ENCODE measurements around the gene DCBLD2.
A peak's percentile ranks its signal among the peaks of the same experiment; 100 is the strongest.
"Not testable (repeated sequence)": the region's sequence is repeated elsewhere in the genome, so short reads cannot be mapped to it uniquely, and the experiment has no call there.

DCBLD2 gene

DNA sequence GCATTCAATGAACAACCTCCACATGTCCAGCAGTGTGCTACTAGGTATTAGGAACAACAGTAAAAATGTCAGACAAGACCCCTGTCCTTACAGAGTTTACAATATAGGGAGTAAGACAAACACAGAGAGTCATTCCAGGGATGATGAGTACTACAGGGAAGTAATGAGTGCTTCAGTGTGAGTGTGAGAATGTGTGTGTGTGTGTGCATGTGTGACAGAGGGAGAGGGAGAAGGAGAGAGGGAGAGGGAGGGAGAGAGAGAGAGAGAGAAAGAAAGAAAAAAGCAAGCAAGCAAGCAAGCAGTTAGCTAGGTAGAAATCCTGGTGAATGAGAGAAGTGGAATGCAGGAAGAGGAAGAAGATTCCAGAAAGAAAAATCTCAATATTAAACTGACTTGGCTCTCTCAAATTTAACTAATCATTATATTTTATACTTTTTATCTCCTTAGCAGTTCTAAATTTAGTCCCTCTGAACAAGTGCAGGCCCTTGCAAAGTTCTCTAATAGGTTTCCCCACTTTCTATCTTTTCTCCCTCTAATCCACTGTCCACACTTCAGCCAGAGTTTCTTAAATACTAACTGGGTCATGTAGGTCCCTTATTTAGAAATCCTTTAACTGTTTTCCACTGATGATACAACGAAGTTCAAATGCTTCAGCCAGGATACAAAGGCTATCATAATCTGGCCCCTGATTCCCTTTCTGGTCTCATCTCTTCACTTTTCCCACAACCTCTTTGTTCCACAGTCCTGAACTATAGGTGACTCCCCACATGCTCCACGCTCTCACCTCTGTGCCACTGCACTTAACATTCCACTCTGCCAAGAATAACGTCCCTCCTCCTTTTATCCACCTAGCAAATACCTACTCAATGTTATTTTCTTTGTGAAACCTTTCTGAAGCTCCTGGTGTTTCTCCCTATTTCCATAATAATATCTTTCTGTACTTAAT is 10.3 kb downstream of the DCBLD2 start:
- no peak for DNase-seq (ENCODE audit: low spot score)

DNA sequence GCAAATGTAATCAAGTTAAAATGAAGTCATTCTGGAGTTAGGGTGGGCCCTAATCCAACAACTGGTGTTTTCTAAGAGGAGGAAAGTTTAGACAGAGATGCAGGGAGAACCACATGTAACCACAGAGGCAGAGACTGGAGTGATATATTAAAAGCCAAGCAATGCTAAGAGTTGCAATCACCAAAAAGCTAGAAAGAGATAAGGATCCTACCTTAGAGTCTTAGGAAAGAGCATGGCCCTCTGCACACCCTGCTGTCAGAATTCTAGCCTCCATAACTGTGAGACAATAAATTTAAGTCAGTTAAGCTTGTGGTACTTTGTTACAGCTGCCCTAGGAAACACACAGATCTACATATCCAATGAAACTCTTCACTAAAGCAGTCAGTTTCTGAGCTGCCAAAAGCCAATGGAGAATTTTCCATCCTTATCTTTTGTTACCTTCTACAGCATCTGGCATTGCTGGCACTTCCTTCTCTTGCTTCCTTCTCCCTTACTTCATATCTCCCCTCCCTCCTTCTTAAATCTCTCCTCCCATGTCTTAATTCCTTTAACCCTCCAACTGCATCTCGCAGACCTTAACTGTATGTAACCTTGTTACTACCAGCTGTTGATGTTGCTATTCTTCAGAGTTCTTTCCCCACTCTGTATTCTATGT is 11.2 kb downstream of the DCBLD2 start:
- no peak for DNase-seq (ENCODE audit: low spot score)

DNA sequence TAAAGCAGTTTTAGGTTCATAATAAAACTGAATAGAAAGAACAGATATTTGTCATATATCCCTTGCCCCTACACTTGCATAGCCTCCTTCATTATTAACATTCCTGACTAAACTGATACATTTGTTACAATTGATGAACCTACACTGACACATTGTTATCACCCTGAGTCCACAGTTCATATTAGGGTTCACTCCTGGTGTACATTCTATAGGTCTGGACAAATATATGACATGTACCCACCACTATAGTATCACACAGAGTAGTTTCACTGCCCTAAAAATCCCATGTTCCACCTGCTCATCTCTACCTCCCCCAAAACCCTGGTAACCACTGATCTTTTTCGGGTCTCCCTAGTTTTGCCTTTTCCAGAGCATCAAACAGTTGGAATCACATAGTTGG is 13.8 kb downstream of the DCBLD2 start:
- DNase-seq (ENCODE audit: low spot score) = no peak

DNA sequence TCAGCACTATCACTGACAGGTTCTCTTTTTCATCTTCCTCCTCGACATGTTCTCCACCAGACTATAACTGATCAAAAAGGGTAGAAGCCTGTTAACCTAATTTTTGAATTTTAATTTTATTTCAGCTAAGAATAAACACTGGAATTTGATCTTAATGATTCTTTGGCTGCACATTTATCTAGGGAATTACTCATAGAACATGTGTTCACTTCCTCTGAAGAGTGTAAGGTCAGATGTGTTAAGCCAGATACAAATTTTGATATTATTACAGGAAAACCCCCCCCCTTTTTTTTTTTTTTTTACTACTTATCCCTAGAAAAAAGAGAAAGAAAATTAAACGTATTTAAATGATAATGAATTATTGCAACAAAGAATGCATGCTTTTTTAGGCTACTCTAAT is 15.0 kb downstream of the DCBLD2 start:
- no peak for DNase-seq (ENCODE audit: low spot score)

DNA sequence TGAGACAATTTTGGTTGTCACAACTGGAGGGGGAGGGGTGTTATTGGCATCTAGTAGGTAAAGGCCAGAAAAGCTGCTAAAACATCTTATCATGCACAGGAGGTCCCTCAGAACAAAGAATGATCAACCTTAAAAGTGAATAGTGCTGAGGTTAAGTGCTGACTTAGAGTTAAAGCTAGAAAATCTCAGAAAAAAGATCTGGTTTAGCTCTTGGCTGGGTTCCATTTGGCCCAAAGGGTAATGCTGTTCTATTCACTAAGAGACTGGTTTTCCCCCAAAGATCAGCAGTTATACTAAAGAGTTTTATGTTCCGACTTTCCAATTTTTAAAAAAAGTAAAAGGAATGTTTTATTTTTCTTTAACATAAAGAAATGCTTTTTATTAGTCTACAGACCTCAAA is 15.6 kb downstream of the DCBLD2 start:
- no peak for DNase-seq (ENCODE audit: low spot score)

DNA sequence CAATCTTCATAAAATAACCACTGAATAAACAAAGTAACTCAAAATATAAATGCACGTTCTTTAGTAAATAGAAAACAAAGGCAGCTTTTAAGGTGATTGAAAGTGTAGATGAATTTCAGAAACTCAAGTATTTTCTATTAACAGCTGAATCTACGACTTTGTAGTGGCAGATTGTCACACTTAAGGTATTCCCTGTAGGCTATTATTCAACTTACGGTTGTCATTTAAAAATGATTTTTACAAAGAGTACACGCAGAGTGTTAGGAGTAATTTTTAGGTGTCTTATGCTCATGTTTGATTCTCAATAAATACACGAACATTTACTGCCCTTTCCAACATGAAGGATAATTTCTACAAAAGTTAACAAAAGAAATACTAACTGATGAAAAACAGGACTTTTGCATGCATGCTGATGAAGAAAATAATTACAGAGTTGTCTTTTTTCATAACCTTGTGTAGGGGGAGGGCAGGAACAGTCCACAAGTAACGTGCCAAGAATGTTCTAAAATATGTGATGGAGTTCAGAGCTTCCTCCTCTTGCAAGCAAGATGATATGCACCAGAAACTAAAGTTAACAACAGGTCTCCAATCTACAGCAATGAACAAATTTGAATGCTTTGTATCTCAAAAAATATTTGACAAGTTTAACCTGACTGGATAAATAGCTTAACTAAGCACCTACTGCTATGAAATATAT is 16.7 kb downstream of the DCBLD2 start:
- no peak for DNase-seq (ENCODE audit: low spot score)

DNA sequence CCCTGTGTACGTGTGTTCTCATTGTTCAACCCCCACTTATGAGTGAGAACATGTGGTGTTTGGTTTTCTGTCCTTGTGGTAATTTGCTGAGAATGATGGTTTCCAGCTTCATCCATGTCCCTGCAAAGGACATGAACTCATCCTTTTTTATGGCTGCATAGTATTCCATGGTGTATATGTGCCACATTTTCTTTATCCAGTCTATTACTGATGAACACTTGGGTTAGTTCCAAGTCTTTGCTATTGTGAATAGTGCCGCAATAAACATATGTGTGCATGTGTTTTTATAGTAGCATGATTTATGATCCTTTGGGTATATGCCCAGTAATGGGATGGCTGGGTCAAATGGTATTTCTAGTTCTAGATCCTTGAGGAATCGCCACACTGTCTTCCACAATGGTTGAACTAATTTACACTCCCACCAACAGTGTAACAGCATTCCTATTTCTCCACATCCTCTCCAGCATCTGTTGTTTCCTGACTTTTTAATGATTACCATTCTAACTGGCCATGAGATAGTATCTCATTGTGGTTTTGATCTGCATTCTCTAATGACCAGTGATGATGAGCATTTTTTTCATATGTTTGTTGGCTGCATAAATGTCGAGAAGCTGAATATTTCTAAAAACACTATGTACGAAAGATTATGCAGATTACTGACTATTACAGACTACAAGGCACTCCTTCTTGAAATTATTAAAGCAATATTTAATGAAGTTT is 18.7 kb downstream of the DCBLD2 start:
- DNase-seq (ENCODE audit: low spot score) = not testable (repeated sequence)

DNA sequence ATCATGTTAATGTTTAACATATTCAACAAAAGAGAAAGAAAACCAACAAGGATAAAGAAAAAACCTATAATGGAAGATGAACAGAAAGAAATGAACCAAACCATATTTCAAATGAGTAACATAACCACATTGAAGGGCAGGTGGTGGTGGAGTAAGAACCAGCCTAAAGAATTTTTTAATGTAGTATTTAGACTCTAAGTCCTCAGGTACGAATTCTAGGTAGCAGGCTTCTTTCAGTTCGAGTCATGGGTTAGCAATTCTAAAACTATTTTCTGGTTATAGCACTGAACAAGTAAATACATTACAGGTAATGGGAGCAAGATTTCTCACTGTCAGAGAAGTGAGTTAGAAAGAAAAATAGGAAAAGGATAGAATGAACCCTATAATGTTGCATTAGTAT is 24.4 kb downstream of the DCBLD2 start:
- DNase-seq (ENCODE audit: low spot score) = no peak

DNA sequence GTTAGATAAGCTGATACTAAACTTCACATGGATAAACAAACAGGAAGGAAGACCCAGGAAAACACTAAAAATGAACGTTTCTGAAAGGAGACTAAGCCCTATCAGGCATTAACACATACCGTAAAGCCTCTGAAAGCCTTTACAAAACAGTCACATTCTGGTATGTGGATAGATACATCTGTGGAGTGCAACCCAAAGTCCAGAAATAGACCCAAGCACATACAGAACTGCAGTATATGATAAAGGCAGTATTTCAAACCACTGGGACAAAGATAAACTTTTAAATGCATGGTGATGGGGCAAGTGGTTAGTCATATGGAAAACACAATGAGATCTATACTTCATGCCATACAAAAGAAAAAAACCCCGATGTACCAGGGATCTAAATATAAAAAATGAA is 26.0 kb downstream of the DCBLD2 start:
- DNase-seq (ENCODE audit: low spot score) = no peak

DNA sequence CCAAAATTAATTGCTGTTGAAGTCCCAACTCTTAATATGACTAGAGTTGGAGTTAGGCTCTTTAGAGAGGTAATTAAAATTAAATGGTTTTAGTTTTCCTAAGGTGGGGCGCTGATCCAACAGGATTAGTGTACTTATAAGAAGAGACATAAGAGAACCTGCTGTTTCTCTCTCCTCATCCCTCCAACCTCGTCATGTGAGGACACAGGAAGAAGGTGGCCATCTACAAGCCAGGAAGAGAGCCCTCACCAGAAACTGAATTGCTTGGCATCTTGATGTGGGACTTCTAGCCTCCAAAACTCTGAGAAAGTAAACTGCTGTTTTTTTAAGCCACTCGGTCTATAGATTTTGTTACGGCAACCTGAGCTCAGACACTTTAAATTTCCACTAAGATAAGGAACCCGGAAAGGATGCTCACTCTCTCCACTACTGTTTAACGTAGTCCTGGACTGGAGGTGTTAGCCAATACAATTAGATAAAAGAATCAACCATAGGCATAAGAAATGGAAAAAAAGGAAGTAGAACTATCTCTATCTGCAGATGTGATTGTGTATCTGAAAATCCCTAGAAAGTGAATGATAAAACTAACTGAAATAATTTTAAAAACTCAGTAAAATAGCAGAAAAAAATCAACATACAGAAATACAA is 26.8 kb downstream of the DCBLD2 start:
- DNase-seq (ENCODE audit: low spot score) = no peak

DNA sequence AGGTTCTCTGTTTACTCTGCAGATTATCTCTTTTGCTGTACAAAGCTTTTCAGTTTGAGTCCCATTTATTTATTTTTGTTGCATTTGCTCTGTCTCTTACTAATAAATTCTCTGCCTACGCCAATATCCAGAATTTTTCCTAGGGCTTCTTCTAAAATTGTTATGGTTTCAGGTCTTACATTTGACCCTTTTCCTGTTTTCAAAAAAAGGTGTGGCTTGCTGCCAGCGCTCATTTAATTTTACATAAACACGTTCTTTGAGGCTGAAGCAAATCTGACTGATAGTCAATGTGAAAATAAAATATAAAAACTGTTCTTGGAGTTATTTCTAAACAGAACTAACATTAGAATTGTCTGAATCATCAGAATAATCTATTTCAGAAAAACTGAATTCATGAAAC is 32.1 kb downstream of the DCBLD2 start:
- DNase-seq (ENCODE audit: low spot score) = no peak

DNA sequence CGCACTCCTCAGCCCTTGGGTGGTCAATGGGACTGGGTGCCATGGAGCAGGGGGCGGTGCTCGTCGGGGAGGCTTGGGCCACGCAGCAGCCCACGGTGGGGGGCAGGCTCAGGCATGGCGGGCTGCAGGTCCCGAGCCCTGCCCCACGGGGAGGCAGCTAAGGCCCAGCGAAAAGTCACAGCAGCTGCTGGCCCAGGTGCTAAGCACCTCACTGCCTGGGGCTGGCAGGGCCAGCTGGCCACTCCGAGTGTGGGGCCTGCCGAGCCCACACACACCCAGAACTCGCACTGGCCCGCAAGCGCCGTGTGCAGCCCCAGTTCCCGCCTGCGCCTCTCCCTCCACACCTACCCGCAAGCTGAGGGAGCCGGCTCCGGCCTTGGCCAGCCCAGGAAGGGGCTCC is 43.5 kb downstream of the DCBLD2 start:
- DNase-seq (ENCODE audit: low spot score) = not testable (repeated sequence)

DNA sequence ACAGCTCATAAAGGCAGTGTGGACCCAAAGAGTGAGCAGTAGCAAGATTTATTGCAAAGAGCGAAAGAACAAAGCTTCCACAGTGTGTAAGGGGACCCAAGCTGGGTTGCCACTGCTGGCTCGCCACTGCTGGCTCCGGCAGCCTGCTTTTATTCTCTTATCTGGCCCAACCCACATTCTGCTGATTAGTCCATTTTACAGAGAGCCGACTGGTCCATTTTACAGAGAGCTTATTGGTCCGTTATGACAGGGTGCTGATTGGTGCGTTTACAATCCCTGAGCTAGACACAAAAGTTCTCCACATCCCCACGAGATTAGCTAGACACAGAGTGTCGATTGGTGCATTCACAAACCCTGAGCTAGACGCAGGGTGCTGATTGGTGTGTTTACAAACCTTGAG is 44.2 kb downstream of the DCBLD2 start:
- DNase-seq (ENCODE audit: low spot score) = not testable (repeated sequence)

DNA sequence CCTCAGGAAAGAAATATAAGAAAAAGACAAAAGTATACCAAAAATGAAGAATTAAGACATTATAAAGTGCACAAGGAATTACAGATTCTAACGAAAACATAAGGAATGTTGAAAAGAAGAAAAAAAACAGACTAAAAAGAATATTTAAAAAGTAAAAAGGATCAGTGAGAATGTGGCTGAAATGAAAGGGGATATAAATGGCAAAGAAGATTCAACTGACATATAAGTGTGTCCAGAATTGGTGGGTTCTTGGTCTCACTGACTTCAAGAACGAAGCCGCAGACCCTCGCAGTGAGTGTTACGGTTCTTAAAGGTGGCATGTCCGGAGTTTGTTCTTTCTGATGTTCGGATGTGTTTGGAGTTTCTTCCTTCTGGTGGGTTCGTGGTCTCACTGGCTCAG is 44.8 kb downstream of the DCBLD2 start:
- no peak for DNase-seq (ENCODE audit: low spot score)

DNA sequence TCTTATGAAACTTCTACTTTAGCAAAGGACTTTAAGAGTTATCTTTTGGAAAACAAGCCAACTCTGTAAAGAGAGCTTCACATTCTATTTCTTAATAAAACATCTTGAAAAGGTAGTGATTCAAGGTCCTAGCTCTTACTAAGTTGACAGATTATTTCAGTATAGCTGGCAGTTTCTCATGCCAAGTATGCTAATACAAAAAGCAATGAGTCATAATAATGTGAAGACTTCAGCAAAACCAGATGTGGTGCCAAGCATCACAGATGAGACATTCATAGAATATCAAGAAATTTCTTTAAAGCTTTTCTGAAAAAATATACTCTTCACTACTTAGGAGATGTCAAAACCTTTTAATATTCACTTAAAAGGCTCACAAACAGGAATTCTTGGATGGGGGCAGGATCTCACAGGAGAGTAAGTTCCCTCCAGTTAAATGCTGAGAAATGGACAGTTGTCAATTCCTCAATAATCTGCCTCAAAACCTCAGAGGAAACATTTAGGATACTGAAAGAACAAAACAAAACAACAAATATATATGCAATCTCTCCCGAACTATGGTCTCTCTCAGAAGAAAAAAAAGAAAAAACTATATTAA is 45.6 kb downstream of the DCBLD2 start:
- DNase-seq (ENCODE audit: low spot score) = peak; percentile 8

DNA sequence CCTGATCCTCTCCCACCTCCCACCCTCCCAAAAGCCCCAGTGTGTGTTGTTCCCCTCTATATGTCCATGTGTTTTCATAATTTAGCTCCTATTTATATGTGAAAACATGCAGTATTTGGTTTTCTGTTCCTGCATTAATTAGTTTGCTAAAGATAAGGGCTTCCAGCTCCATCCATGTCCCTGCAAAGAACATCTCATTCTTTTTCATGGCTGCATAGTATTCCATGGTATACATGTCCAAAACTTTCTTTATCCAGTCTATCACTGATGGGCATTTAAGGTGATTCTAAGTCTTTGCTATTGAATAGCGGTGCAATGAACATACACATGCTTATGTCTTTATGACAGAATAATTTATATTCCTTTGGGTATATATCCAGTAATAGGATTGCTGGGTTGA is 53.4 kb downstream of the DCBLD2 start:
- DNase-seq (ENCODE audit: low spot score) = no peak

DNA sequence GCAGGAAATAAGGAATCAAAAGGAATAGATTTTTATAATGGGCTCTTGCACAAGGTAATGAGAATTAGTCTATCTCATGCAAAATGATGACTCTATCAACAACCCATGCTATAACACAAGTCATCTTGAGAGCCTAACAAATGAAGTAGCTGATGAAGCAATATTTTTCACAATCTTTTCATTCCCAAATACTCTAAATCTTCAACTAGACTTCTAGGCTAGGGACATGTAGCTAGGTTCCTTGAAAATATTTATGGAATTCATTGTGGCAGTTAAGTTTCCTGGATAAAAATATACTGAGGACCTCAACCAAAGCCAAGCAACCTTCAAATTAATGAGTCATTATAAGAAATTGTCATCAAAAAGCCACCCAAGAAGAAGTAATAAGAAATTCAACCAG is 55.4 kb downstream of the DCBLD2 start:
- DNase-seq (ENCODE audit: low spot score) = no peak

DNA sequence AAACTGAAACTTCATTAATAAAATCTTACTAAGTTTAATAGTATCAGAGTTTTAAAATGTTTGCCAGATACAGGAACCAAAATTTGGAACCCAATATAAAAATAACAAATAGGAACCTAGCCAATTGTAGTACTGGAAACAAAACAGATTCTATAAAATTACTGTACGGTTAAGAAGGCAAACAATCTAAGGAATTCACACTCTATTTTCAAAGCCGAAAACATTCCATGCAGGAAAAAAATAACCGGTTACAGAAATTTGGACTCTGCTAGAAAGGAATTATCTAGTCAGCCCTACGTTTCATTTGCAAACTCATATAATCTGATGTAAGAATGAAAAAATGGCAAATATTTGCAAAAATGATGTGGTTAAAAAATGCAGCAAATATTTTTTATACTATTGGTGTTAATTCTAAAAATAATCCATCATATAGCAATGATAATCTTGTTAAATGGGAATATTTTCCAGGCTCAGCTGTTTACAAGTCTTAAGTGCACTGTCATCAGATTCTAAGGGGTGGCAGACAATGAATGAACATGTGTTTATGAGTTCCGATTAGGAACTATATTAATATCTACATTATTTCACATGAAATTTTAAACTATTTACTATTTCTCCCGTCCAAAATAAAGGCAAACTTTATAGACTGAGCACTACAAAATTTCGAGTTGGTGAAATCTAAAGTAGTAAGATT is 58.1 kb downstream of the DCBLD2 start:
- no peak for DNase-seq (ENCODE audit: low spot score)

DNA sequence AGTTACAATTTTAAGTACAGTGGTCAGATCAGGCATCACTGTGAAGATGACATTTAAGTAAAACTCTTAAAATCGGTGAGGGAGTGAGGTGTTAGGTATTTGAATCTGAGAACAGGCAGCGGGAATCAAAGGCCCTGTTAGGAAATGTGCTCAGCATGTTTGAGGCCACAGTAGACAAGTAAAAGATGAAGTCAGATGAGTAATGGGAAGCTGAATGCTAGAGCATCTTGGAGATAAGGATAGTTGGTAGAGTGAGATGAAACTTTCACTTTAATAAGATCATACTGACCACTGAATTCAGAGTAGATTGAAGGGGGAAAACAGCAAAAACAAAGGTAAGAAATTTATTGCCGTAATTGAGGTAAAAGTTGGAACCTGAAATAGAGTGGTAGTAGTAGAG is 61.6 kb downstream of the DCBLD2 start:
- DNase-seq (ENCODE audit: low spot score) = no peak

DNA sequence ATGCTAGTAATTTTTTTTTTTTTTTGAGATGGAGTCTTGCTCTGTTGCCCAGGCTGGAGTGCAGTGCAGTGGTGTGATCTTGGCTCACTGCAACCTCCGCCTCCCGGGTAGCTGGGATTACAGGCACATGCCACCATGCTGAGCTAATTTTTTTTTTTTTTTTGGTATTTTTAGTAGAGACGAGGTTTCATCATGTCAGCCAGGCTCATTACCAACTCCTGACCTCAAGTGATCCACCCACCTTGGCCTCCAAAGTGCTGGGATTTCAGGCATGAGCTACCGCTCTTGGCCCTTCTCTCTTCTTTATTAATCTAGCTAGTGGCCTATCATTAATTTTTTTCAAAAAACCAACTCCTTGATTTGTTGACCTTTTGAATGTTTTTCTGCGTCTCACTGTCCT is 70.4 kb downstream of the DCBLD2 start:
- DNase-seq (ENCODE audit: low spot score) = not testable (repeated sequence)

All from Ammon's horn (tissue), 1 donor.